Neural cell (in vitro differentiated cells): ENCODE data around the gene FXR1.

Experiments used
- CTCF ChIP-seq: fragments of 450-650 bp; IDR thresholded peaks from 2 replicates; pipeline ENCODE4 v1.5.1; 2014; ENCODE audit warnings: antibody characterized with exemption, mild to moderate bottlenecking, moderate library complexity; ENCODE audit not compliant: poor library complexity, severe bottlenecking
- EP300 ChIP-seq: fragments of 450-650 bp; conservative IDR thresholded peaks from 2 replicates; pipeline ENCODE4 v1.6.1; 2014; ENCODE audit warnings: antibody characterized with exemption, mild to moderate bottlenecking, moderate library complexity; ENCODE audit not compliant: poor library complexity, severe bottlenecking
- EZH2 ChIP-seq: fragments of 200-600, 300-800 bp; shearing (Covaris generic), sonication (generic); IDR thresholded peaks from 2 replicates; pipeline ENCODE4 v1.6.1; 2014; ENCODE audit warnings: antibody characterized with exemption, low read length, borderline replicate concordance, mild to moderate bottlenecking; ENCODE audit not compliant: insufficient read depth, poor library complexity, severe bottlenecking
- MXI1 ChIP-seq: fragments of 450-650 bp; conservative IDR thresholded peaks from 2 replicates; pipeline ENCODE4 v1.6.1; 2014; ENCODE audit warnings: antibody characterized with exemption, mild to moderate bottlenecking; ENCODE audit not compliant: poor library complexity, severe bottlenecking
- POLR2AphosphoS5 ChIP-seq: IDR thresholded peaks from 2 replicates; pipeline ENCODE4 v1.6.1; 2012
- RAD21 ChIP-seq: fragments of 450-650 bp; conservative IDR thresholded peaks from 2 replicates; pipeline ENCODE4 v1.6.1; 2014; ENCODE audit warnings: antibody characterized with exemption, mild to moderate bottlenecking, moderate library complexity
- REST ChIP-seq: IDR thresholded peaks from 2 replicates; pipeline ENCODE4 v1.6.1; 2012; ENCODE audit warnings: borderline replicate concordance
- SMC3 ChIP-seq: fragments of 450-650 bp; conservative IDR thresholded peaks from 2 replicates; pipeline ENCODE4 v1.6.1; 2014; ENCODE audit warnings: antibody characterized with exemption, mild to moderate bottlenecking, moderate library complexity; ENCODE audit not compliant: poor library complexity
- TAF1 ChIP-seq: IDR thresholded peaks from 2 replicates; pipeline ENCODE4 v1.6.1; 2012; ENCODE audit warnings: low read depth

- TF ChIP-seq POLR2AphosphoS5 (no peak), CTCF (no peak), RAD21 (no peak), TAF1 (no peak), MXI1 (no peak), EZH2 (no peak), EP300 (no peak), SMC3 (no peak), REST (no peak)
Measured at GRCh38 chr3:180987344-180987743, 74.9 kb downstream of the FXR1 start.
